B cell (primary cell): Measurements from ENCODE around the gene IL11. TPM values are rescaled to one million over a fixed set of nuclear protein-coding genes. Genes with fewer than 3 reads are reported as not detected.
A peak's percentile ranks its signal among the peaks of the same experiment; 100 is the strongest.
"Not testable (repeated sequence)": the region's sequence is repeated elsewhere in the genome, so short reads cannot be mapped to it uniquely, and the experiment has no call there.

Experiments
- ATAC-seq: fragments of 200-7000 bp; cut with Tn5 transposase; one replicate; pipeline ENCODE4 v1.10.0; 2021; ENCODE audit warnings: low read depth, mild to moderate bottlenecking, moderate number of reproducible peaks, moderate library complexity
- CTCF ChIA-PET: fragments of 350-600 bp; sonication (Branson Sonifier 250); formaldehyde crosslinking; loops from one replicate; lab custom pipeline; 2021; ENCODE audit warnings: antibody characterized with exemption, inconsistent platforms; lab: Charles Lee
- POLR2A ChIA-PET: fragments of 350-600 bp; sonication (Branson Sonifier 250); formaldehyde crosslinking; loops from one replicate; lab custom pipeline; 2021; ENCODE audit warnings: antibody characterized with exemption; lab: Charles Lee
- DNase-seq: peaks from one replicate; pipeline ENCODE4 v3.0.0; 2013
- H2AFZ ChIP-seq: 2 replicates; pipeline ENCODE4 v1.6.1; 2012; ENCODE audit warnings: mild to moderate bottlenecking, low read depth, low read length; ENCODE audit not compliant: insufficient read depth, poor library complexity, severe bottlenecking
- H3K27ac ChIP-seq, 2 donors: 1 replicate in 1 of 2; 2 replicates in 1 of 2; pipeline ENCODE4 v1.5.1; 2012 to 2013; ENCODE audit warnings: low read length in 2 of 2, mild to moderate bottlenecking in 2 of 2, moderate library complexity in 1 of 2
- H3K27me3 ChIP-seq, 4 experiments: fragments of 200-600 bp in 1 of 4; sonication (generic) in 1 of 4; replicated peaks in 1 of 4; 1 replicate in 2 of 4; 2 replicates in 2 of 4; pipeline versions ENCODE4 v1.6.1 to v1.7.0; 2013 to 2016; ENCODE audit warnings: low read length in 3 of 4, mild to moderate bottlenecking in 2 of 4, mixed read lengths in 1 of 4, moderate library complexity in 1 of 4; ENCODE audit not compliant: insufficient read depth in 4 of 4, control insufficient read depth in 3 of 4; ENCODE audit errors: control extremely low read depth in 1 of 4
- H3K36me3 ChIP-seq, 2 experiments: replicated peaks in 1 of 2; 1 replicate in 1 of 2; 2 replicates in 1 of 2; pipeline versions ENCODE4 v1.6.1 to v1.7.1; 2013; ENCODE audit warnings: low read length in 1 of 2; ENCODE audit not compliant: insufficient read depth in 2 of 2, control insufficient read depth in 1 of 2; ENCODE audit errors: control extremely low read depth in 1 of 2, extremely low read depth in 1 of 2
- H3K4me1 ChIP-seq, 2 donors: fragments of 200-600 bp in 1 of 2; sonication (generic) in 1 of 2; 1 replicate in 1 of 2; 2 replicates in 1 of 2; pipeline versions ENCODE4 v1.5.1 to v1.6.1; 2013 to 2017; ENCODE audit warnings: low read length in 2 of 2; ENCODE audit not compliant: control insufficient read depth in 2 of 2, insufficient read depth in 2 of 2
- H3K4me2 ChIP-seq: replicated peaks from 2 replicates; pipeline ENCODE3; 2012; ENCODE audit warnings: mild to moderate bottlenecking, low read depth, low read length; ENCODE audit not compliant: poor library complexity, severe bottlenecking
- H3K4me3 ChIP-seq, 5 experiments: fragments of 200-600 bp in 1 of 5; sonication (generic) in 1 of 5; 1 replicate in 3 of 5; 2 replicates in 2 of 5; pipeline versions ENCODE4 v1.5.1 to v1.7.0; 2011 to 2016; ENCODE audit warnings: low read length in 4 of 5, mild to moderate bottlenecking in 4 of 5, low read depth in 2 of 5, control low read depth in 1 of 5, moderate library complexity in 1 of 5; ENCODE audit not compliant: insufficient read depth in 1 of 5; ENCODE audit errors: control extremely low read depth in 1 of 5, extremely low read depth in 1 of 5
- H3K79me2 ChIP-seq: fragments of 200-600 bp; sonication (generic); one replicate; pipeline ENCODE4 v1.6.0; 2016; ENCODE audit warnings: low read length; ENCODE audit not compliant: control insufficient read depth, insufficient read depth
- H3K9ac ChIP-seq: fragments of 200-600 bp; sonication (generic); 2 replicates; pipeline ENCODE4 v1.6.1; 2017; ENCODE audit warnings: mild to moderate bottlenecking, low read length, moderate library complexity
- H3K9me3 ChIP-seq, 3 donors: one replicate each; pipeline versions ENCODE4 v1.6.1 to v1.7.1; 2013; ENCODE audit warnings: low read length in 2 of 3; ENCODE audit not compliant: control insufficient read depth in 2 of 3, insufficient read depth in 1 of 3; ENCODE audit errors: control extremely low read depth in 1 of 3
- H4K20me1 ChIP-seq: 2 replicates; pipeline ENCODE4 v1.6.0; 2012; ENCODE audit warnings: mild to moderate bottlenecking, low read length; ENCODE audit not compliant: insufficient read depth, control insufficient read depth, poor library complexity, severe bottlenecking
- H3K27ac Mint-ChIP-seq: one replicate; pipeline ENCODE4 v1.8.0; 2021; ENCODE audit warnings: mixed read lengths
- H3K27me3 Mint-ChIP-seq: one replicate; pipeline ENCODE4 v1.8.0; 2021; ENCODE audit warnings: mixed read lengths
- H3K4me1 Mint-ChIP-seq: one replicate; pipeline ENCODE4 v1.8.0; 2021; ENCODE audit warnings: mixed read lengths
- H3K4me3 Mint-ChIP-seq: one replicate; pipeline ENCODE4 v1.8.0; 2021; ENCODE audit warnings: mixed read lengths
- H3K9me3 Mint-ChIP-seq: one replicate; pipeline ENCODE4 v1.8.0; 2022; ENCODE audit warnings: mixed read lengths; ENCODE audit not compliant: insufficient read depth
- EZH2 ChIP-seq: IDR thresholded peaks from 2 replicates; pipeline ENCODE4 v1.6.1; 2012; ENCODE audit warnings: borderline replicate concordance, low read depth, mild to moderate bottlenecking, moderate library complexity, low read length; ENCODE audit not compliant: insufficient read depth, poor library complexity, severe bottlenecking
- WGBS: methylation state at CpG from one replicate; pipeline ENCODE4 v1.1.5; 2013; ENCODE audit warnings: missing lambda C conversion rate; ENCODE audit not compliant: insufficient coverage; 5-methylcytosine and 5-hydroxymethylcytosine counted together
- intact Hi-C: fragments of 100-400 bp; cut with micrococcal nuclease; formaldehyde crosslinking; loops from one replicate; pipeline ENCODE4 v1.10.0; 2022
- polyA plus RNA-seq: library from polyadenylated mRNA; depleted of rRNA; stranded (reverse); fragments of >200 nt; gene quantifications from 2 replicates; pipeline ENCODE4 v1.2.3, GENCODE V29; 2012
- total RNA-seq, 2 donors: library from RNA; stranded (reverse); fragments of 120-200 nt in 1 of 2; gene quantifications; 1 replicate in 1 of 2; 2 replicates in 1 of 2; pipeline versions ENCODE4 v1.2.3 to v1.2.4, GENCODE V29; 2013 to 2022
- TF ChIP-seq, protein P1 (sequence below): fragments of 200-600 bp; IDR thresholded peaks from one replicate; pipeline ENCODE4 v1.8.0; 2022; ENCODE audit warnings: antibody characterized with exemption, mild to moderate bottlenecking

Gene IL11
- total and polyA plus RNA-seq, 2 donors (not counting 1 experiment from before 2014, with no cell fraction given) = not detected

GRCh38 chr19:55410168-55410567, 39.9 kb upstream of the IL11 start:
- Histone ChIP-seq H3K4me1 (peaks cover 11 to 25% of the 10 kb centered on the region in 2 donors), H2AFZ (no peak overlapping the region), H3K27ac (no peak overlapping the region), H3K9me3 (peaks cover 0 to 20% (median 3%) of the 10 kb centered on the region in 3 donors), H3K27me3 (no peaks in the 10 kb centered on the region), H3K4me3 (no peak overlapping the region), H3K4me2 (no peak overlapping the region), H3K79me2 (peaks cover 21% of the 10 kb centered on the region), H3K9ac (no peak overlapping the region), H4K20me1 (peaks cover 5% of the 10 kb centered on the region), H3K36me3 (peaks cover 0 to 13% of the 10 kb centered on the region in 2 experiments)
- H3K27me3 Mint-ChIP-seq = peaks cover 7% of the 10 kb centered on the region
- no peak for ATAC-seq
- CTCF ChIA-PET = interaction anchor here (1.7 to 1.9 kb wide), 2 partner anchors 94 to 108 kb away, joined by 6 read pairs; no protein-coding TSS in a partner anchor
- POLR2A ChIA-PET = no interaction called here
- TF ChIP-seq, protein P1, sequence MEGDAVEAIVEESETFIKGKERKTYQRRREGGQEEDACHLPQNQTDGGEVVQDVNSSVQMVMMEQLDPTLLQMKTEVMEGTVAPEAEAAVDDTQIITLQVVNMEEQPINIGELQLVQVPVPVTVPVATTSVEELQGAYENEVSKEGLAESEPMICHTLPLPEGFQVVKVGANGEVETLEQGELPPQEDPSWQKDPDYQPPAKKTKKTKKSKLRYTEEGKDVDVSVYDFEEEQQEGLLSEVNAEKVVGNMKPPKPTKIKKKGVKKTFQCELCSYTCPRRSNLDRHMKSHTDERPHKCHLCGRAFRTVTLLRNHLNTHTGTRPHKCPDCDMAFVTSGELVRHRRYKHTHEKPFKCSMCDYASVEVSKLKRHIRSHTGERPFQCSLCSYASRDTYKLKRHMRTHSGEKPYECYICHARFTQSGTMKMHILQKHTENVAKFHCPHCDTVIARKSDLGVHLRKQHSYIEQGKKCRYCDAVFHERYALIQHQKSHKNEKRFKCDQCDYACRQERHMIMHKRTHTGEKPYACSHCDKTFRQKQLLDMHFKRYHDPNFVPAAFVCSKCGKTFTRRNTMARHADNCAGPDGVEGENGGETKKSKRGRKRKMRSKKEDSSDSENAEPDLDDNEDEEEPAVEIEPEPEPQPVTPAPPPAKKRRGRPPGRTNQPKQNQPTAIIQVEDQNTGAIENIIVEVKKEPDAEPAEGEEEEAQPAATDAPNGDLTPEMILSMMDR = no peak
- TF ChIP-seq EZH2 = no peak
- H3K27ac Mint-ChIP-seq = no peak overlapping the region
- intact Hi-C loops = no loop called here
- DNase-seq = no peak
- 88% methylated on average over 2 of the region's 2 CpGs for WGBS
- no peak overlapping the region for H3K4me3 Mint-ChIP-seq
- H3K4me1 Mint-ChIP-seq = peaks cover 32% of the 10 kb centered on the region
- peaks cover 6% of the 10 kb centered on the region for H3K9me3 Mint-ChIP-seq

DNA sequence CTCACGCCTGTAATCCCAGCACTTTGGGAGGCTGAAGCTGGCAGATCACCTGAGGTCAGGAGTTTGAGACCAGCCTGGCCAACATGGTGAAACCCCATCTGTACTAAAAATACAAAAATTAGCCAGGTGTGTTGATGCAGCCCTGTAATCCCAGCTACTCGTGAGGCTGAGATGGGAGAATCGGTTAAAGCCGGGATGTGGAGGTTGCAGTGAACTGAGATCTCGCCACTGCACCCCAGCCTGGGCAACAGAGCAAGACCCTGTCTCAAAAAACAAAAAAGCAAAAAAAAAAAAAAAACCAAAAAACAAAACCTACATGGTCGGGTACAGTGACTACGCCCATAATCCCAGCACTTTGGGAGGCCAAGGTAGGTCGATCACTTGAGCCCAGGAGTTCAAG, 38.9 kb upstream of the IL11 start:
- Histone ChIP-seq H3K9me3 (peaks cover 0 to 20% (median 3%) of the 10 kb centered on the region in 3 donors), H3K4me1 (peaks cover 11 to 25% of the 10 kb centered on the region in 2 donors), H3K36me3 (peaks cover 0 to 18% of the 10 kb centered on the region in 2 experiments), H3K79me2 (peaks cover 21% of the 10 kb centered on the region)
- not testable (repeated sequence) for H4K20me1 ChIP-seq, H3K27me3 ChIP-seq, H3K27me3 Mint-ChIP-seq, H3K4me2 ChIP-seq, H3K9ac ChIP-seq, H3K4me3 ChIP-seq, H2AFZ ChIP-seq, H3K9me3 Mint-ChIP-seq, DNase-seq, ATAC-seq, H3K27ac ChIP-seq
- 95% methylated on average over 6 of the region's 8 CpGs for WGBS
- peak overlapping the region; percentile 99 for H3K27ac Mint-ChIP-seq
- intact Hi-C loops = loop anchor here (2.0 to 5.0 kb wide), 5 partner anchors 53 to 233 kb away; partner anchors contain the start of genes C19orf85, FIZ1, ISOC2 and ZNF580
- H3K4me3 Mint-ChIP-seq = peak overlapping the region; percentile 98
- ChIA-PET CTCF (interaction anchor here (0.8 to 1.9 kb wide), 5 partner anchors 10 to 268 kb away, joined by 3 to 6 read pairs (median 5); no protein-coding TSS in a partner anchor), POLR2A (interaction anchor here (0.6 to 1.3 kb wide), 4 partner anchors 52 to 275 kb away, joined by 3 to 7 read pairs (median 4); partner anchors contain the start of genes ISOC2 and ZNF784)
- H3K4me1 Mint-ChIP-seq = peaks cover 32% of the 10 kb centered on the region
